ENCODE measurements around the gene MTMR12.

The MTMR12 gene

DNA sequence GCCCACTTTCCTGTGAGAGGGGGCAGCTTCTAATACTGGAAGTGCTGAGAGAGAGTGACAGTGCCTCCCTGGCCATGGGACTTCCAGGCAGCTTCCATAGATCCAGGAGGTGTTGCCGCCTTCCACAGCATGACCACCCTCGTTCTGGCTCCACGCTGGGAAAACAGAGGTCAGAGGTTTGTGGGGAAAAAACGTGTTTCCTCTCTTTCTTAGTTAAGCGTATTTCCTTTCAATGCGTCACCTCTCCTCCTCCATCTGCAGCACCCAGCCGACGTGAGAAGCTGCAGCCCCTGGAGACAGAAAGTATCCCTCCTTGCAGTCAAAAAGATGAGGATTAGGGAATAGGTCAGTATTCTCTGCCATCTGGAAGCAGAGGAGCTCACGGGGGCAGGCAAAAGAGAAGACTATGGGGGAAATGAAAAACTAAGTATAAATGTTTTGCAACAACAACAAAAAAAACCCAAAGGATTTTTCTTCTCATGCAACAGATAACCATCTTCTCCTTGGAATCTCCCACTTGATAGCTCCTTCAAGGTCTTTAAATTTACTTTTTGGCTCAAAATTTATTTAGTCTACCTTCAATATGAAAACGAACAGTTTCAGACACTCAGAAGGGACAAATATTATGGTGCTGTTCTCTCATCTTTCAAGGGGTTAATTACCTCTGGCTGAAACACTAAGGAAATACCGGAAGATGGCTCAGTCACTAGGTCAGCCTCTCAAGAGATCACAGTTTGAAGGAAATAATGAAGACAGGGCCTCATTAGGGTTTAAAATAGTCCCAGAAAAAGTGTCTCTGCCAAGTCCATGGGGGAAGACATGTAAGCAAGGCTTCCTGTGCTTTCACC, 38.0 kb downstream of the MTMR12 start:
- DNase-seq: no peak

DNA sequence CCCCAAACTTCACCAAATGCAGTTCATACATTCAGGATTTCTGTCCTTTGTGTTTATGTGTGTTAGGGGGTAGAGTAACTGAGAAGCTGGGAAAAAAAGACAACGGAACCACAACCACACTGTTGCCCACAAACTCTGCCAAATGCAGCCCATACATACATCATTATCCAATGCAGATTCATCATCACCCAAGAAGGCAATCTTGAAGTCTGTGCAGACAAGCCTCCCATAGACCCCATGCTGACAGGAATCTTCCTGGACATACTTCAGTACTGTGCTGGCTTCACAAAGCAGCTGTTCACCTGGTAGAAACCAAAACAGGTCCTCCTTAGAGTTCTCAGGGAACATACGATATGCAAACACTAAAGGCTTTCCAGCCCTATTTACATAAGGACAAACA, 38.9 kb downstream of the MTMR12 start:
- no peak for DNase-seq

DNA sequence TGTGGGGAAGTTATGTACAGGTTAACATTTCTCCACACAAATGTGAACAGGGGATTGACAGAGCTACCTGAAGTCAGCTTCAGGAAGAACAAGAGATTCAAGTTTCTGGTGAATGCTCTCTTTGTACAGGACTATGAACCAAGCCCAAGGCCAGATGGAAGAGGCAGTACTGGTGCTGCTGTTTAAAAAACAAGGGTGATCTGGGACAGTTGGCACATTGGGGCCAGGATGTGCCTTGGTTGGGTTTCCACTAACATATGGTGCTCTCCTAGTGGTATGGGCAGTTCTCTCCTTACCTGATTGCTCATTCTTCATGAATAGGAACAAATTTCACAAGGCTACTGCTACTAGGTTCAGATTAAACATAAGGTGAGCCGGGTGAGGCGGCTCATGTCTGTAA, 40.0 kb downstream of the MTMR12 start:
- no peak for DNase-seq

DNA sequence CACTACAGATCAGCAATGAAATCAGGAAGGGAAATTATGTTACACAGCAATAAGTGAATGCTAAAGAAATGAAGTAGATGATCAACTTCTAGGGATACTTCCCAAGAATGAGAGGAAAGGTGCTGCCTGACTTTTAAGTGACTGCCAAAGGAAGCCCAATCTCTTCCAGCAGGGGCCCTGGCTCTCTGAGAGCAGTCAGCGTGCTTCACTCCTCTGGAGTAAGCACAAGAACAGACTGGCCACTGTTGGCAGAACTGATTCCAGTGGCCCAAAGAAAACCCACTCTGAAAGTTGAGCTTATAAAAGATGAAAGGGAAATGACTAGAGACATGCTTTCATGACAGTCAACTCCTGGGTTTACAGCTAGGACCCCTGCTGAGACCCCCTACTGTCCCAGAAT, 41.8 kb downstream of the MTMR12 start:
- DNase-seq: no peak

DNA sequence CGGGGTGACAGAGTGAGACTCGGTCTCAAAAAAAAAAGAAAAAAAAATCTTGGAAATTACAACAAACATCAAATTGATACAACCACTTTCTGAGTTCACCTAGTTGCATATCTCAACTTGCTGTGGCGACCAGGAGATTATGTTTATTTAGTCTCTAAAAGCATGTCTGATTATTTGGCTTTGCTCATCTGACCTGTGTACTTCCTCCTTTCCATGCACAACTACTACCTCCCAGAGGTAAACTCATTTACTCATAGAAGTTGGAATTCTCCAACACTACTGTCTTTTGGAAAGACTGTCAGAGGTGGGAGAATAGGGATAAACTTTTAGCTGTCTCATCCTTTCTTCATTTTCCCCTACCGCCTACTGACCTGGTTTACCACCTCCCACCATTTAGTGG, 42.6 kb downstream of the MTMR12 start:
- no peak for DNase-seq

DNA sequence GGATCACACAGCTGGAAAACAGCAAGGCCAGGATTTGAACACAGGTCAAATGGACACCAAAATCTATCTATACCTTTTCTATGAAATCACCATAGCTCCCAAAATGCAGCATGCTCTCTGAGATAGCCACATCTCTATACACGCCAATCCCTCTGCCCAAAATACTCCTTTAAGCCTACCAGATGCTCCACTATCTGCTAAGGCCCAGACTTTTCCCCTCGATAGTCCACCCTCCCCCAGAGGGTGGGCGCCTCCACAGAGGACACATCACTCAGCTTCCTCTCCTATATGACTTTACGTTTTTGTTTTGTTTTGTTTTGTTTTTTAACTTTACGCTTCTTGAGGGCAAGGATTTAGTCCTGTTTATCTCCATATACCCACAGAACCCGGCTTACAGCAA, 46.8 kb downstream of the MTMR12 start:
- no peak for DNase-seq

DNA sequence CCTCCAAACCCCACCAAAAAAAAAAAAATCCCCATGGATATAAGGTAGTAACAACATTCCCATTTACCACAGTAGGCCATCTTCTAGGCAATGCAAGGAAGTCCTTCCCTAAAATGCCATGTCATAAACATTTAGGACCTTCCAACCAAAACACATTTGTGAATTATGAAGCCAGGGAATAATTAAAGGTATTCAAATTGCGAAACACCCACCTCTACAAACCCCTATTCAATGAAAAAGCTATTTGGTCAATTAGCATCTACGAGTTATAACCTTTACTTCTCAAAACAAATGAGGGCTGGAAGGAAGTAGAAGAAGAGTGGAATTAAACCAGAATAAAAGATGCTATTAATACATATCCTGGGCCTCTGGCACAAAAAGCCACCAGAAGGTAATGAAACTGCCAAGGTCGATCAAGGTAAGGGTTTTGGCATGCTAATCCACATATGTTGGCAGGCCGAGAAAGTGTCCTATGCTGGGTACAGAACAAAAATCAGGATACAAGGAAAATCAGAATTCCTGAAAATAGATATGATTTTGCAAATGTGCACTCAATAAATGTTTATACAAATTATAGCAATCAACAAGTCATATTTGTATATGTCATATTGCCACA, 47.7 kb downstream of the MTMR12 start:
- no peak for DNase-seq

DNA sequence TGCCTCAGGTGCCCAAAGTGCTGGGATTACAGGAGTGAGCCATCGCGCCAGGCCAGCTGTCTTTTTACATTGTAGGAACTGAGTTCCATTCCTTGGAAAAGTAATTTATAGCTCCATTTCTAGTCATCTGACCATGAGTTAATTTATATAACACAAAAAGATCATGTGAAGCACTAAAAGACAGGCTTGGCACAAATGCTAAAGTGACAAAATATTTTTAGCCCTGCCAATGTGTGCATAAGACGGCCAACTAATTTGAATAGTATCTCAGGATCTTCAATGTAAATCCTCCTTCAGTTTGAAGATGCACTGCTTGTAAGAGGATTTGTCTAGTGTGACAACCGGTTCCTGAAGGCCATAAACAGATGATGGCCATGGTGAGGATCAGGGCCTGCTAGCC, 49.1 kb downstream of the MTMR12 start:
- DNase-seq: no peak

DNA sequence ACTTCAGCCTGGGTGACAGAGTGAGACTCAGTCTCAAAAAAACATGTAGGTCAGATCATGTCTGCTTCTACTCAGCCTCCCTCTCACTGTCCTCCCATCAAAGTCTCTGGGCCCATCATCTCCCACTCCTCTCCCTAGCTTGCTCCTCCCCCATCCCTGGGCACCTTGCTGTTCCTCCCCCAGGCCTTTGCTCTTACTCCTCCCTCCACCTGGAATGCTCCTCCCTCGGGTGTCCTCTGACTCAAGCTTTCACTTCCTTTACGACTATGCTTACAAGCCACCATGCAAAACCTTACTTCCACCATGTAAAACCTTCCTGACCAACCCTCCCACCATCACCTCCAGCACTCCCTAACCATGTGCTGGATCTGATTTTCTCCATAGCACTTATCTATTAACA, 51.5 kb downstream of the MTMR12 start:
- DNase-seq: no peak

DNA sequence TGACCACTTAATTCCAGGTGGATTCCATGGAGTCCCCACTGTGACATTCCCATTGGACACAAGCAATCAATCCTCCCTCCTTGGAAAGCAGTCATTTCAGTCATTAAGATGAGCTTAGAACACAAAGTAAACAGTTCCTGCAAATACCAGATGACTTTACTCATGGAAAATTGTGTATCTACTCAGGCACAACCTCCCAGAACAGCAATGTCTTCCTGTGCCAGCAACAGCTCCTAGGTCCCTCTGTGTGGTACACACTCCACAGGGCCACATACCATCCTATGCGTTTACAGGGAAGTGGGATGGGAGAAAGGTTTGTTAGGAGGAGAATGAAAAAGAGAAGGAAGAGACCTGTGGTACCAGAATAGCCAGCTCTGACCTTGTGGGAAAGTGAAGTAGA, 53.7 kb downstream of the MTMR12 start:
- DNase-seq: no peak

DNA sequence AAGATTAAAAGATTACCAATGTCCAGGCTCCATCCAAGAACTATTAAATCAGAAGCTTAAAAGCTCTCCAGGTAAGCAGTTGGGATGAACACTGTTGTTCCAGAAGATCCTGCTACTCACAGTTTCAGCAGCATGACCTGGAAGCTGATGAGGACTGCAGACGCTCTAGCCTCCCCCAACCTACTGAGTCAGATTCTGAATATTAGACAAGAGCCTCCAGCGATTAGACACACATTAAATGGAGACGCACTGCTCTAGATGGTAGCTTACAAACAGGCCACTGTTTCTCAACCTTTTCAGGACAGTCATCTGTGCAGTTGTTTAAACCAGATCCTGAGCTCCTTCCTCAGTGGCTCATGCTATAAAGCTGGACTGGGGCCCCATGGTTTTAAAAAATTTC, 54.3 kb downstream of the MTMR12 start:
- no peak for DNase-seq

DNA sequence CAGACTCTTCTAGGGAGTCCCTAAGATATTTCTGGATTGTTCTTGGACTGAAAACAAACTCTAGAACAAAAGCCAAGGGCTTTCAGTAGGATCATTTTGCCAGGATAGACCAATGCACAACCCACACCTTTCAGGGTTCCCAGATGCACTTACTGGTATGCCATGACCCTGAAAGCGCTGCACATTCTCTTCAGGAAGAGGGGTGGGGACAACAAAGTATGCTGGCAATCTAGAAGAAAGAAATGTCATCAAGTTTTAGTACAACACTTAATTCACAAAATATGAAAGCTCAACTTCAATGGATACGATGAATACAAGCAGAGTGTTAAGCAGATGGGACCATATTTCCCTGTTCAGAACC, 57.2 kb downstream of the MTMR12 start:
- no peak for DNase-seq

DNA sequence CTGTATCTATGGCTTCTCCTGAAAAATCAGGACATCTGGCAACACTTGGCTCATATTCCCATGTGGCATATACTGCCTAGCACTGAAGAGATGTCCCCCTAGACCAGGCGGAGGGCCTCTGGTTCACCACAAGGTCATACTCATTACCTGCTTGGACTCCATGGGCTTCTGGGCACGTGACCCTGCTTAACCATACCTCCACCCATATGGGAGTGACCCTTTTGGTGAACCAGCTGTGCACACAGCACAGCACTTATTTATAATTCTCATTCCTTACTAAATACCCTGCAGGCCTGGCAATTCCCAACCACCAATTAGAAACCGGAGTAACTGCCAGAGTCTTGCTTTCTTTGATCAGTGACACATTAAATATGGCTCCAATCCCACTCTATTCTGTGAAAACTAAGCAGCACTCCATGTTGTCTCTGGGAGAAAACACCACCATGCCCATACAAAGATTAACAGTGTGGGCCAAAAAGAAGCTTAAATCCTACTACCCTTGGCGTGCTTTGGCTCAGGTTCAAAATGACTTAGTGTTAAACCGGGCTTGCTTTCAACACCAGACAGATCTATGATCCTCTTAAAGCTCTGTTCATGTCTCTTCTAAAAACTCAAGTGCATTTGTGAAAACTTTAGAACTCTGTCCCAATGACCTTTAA, 57.7 kb downstream of the MTMR12 start:
- DNase-seq: no peak

DNA sequence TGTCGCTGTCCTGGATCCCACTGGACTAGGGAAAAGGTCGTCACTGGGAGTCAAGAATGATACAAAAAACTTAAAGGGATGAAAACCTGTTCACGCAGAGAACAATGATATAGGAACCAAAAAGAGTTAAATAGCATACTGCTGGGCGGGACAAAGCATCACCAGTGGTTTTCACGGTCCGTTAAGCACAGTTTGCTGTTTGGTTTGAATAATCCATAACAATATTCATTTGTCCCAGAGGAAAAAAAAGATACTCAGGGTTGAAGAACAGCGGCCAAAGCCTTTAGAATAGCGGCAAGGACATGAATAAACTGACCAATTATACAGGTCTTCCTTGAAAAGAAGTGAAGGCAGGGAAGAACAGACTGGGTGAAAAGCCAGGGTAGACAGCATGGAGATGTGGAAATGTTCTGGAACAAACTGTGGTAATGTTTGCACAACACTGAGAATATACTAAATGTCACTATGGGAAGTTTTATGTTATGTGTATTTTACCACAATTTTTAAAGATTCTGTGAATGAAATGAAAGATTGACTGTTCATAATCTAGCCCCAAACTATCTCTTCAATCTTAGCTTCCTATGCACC, 60.8 kb downstream of the MTMR12 start:
- DNase-seq: peak; percentile 44

DNA sequence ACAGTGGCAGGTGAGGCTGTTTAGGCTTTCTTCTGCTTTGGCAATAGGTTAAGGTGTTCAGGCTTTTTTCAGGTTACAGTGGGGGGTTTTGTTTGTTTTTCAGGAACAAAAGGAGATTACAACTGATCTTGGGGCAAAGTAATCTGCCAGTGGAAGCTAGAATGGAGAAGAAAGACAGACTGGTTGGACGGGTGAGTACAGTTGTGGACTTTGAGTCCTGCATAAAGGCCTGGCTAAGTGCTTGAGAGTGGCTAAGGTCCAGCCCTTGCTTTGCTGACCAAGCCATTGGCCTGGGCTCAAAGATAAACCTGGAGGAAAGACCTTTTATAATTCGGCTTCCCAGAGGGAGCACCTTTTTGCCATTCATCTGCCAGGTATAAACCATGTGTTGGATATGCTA, 63.1 kb downstream of the MTMR12 start:
- no peak for DNase-seq

DNA sequence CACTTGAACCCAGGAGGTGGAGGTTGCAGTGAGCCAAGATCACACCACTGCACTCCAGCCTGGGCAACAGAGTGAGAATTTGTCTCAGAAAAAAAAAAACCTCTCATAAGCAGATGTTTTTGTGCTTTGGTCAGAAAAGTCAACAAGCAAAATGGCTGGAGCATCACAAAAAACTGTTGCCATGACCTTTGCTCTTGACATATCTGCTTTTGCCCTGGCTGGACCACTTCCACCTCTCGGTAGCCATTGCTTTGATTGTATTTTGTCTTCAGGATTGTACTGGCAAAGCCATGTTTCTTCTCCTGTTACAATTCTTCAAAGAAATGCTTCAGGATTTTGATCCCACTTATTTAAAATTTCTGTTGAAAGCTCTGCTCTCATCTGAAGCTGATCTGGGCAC, 67.0 kb downstream of the MTMR12 start:
- no peak for DNase-seq

DNA sequence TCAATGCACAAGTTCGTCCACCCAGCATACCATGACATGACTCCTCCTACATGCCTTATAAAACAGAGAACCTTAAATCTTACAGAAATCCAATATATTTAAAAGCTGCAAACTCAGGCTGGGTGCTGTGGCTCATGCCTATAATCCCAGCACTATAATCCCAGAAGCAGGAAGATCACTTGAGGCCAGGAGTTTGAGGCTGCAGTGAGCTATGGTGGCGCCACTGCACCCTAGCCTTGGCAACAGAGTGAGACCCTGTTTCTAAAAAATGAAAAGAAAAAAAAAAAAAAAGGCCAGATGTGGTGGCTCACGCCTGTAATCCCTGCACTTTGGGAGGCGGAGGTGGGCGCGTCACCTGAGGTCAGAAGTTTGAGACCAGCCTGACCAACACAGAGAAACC, 68.7 kb downstream of the MTMR12 start:
- no peak for DNase-seq

DNA sequence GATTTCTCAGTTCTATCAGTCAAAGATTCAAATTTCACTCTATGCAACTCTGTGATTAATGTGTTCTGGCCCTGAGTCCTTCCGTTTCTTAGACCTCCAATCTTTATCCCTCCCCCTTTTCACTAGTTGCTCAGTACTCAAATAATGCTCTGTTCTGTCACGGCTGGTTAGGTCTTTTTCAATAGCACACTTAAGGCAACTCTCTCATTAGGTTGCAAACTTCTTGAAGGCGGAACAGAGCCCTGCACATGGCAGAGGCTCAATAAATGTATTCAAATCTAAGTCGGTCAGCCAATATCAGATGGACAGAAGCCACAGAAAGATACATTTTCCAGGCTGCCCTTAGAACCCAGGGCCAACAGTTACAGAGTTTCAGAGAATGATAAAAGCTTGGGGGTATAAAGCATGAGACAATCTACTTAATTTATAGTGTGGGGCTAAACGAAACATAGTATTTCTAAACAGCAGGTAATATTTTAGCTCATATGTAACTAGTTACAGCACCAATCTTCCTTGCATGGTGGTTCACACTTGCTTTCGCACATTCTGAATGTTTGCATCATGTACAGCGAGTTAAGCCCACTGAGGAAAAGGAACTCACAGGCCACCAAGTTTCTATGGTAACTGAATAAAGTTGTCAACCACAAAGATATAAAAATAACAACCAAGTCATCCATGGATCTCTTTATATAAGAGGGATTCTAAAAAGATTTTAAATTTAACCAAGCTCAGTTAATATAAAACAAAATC, 71.5 kb downstream of the MTMR12 start:
- no peak for DNase-seq

DNA sequence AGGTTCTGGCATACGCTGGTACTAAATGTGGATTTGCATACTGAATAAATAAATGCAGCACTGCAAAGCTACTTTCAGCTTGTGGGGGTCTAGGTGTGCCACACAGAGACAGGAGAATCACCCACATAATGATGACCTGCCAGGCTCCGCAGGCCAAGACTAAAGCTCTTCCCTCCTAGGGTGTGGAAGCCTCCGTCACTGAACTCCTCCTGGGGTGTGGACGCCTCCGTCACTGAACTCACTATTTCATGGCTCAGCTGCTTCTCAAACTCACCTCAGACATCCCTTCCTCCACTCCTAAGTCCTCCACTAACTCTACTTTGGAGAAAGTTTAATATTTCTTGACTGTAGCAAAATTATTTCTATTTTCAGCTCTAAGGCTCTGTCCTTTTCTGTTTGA, 73.4 kb downstream of the MTMR12 start:
- DNase-seq: no peak

DNA sequence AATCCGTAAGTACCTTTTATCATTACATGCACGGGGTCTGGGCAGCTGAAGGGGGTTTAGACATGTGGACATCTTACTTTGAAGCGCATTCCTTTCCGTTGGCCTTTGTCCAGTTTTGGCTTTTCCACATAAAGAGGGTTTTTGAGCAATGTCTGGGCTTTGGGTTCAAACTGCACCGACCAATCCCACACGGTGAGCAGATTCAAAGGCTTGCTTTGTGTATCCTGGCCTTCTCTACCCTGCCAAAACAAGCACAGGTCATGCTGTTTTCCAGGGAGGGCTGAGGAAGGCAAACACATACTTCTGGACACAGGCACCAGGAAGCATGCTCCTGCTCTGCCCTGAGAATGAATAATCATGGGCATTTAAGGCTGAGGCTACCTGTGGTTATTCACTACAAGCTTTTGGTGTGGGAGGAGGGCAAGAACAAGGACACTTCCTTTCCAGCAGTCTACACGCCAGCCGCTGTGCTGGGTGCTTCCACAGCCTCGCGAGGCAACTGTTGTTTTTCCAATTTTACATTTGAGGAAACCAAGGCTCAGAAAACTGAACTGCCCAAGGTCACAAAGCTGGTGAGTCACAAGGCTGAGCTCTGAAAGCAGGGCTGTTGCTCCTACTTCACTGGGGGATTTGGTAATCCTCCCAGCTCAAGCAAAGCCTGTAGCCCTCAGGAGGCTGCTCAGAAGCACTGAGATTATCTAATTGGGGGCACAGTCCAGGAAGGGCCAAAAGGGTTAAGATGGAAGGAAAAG, 78.9 kb downstream of the MTMR12 start:
- DNase-seq: no peak

DNA sequence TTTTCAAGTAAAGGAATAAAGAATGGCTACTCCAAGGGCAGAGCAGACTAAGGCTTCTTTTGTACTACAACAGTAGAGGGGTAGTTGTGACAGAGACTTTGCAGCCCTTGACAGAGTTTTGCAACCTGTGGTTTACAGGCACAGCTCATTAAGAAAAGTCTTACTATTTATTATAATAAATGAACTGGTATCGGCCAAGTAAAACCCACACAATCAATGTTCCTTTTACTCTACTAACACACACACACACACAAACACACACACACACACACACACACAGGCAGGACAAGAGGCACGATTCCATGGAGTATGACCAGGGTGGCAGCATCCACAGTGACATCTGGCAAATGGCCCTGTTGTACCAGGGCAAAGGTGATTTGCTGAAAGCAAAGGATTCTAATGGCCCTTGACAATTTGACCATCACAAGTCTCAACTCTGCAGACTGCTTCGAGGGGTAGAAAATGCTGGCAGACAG, 79.5 kb downstream of the MTMR12 start:
- DNase-seq: no peak

Data from retina (tissue), 1 donor.